HG03460 (cell line): ENCODE results near the gene EMP1.

Experiments used
- ATAC-seq: cut with Tn5 transposase; IDR thresholded peaks from one replicate; pipeline ENCODE4 v1.9.1; 2021; ENCODE audit not compliant: unreplicated experiment

Gene EMP1

DNA sequence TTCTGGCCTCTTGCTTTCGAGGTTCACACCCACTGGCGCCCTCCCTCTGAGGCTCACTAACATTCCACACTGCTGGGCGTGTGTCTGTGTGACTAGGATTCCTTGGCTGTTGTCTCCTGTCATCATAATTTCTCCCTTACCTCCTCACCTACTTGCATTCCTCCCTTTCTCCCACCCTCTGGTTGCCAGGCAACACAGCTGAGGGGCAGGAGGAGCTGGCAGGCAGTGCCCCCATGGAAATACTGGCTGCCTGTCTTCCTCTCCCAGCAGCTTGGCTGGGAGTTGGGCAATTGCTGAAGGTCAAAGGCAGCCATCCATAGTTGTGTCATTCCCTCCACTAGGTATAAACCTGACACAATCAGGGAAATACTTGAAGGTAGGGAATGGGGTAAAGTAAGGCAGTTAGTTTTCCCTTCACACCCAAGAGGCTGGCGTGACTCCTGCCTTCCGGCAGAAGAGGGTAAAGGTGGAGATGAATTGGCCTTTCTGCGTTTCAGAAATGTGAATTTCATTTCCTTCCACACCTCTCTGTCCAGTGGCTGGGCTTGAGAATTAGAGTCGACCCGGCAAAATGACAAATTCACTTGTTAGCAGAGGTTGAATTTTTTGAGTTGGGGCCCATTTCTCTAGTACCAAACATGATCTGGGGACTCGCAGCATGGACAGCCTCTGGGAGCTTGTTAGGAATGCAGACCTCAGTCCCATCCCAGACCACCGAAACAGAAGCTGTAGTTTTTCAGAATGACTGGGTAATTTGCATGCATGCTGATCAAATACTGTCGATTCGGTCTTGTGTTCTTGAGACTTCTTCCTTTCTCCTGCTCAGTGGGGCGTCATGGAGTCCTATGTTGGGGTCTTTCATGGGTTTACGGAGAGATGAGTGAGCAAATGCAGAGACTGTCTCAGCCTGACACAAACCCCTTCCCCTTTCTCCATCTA is 24.3 kb upstream of the EMP1 start:
- no peak for ATAC-seq

DNA sequence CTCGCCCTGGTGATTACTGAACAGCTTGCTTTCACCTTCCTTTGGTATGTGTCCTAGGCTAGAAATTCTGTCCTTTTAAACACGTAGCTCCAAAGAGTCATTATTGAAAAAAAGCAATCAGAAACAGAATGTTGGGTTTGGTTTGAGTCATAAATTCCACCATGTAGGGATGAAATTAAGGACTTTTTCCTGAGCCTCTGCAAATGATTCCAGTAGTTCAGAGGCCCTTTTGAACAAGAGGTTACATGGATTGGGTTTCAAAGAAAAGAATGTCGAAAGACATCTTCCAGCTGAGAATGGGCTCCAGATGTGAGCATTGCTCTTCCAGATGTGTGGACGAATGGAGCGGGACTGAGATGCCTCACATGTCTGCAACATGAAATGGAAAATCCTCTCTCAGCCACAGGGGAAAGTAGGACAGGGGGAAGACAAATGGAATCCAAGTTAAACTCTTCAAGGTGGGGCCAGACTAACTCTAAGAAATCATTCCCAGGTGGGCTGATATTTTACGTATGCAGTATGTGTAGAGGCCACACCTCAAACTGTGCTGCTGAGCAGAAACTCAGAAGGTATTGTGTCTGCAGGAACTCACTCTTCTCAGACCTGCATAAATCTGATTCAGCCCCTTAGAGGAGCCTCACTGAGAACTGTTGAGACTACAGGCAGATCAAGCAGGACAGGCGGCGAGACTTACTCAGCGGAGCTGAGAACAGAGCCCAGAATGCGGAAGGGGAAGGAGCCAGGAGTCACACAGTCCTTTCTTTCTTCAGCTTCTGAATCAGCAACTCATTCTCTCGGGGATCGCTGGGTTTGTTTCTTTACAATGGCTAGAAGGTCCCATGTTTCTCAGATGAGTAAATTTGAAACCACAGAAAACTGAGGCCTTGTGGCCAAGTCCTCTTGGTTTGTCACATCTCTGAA is 23.3 kb upstream of the EMP1 start:
- ATAC-seq = peak; percentile 97

DNA sequence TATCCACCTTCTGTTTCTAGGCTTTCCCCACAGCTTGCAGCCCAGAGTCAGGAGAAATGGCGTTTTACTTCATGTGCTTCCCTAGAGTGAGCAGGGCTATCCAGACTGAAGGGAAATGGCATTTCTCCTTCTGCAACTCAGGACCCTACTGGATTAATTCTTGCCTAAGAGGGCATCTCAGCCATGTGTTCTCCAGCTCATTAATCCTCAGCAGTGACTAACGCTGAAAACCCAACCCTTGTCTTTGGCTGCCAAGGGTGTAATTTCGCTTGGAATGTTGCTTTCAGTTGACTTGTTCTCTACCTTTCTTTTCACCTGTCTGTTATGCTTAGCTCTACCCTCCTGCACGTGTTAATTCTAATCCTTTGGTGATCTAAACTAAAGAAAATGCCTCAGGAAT is 21.0 kb upstream of the EMP1 start:
- no peak for ATAC-seq

DNA sequence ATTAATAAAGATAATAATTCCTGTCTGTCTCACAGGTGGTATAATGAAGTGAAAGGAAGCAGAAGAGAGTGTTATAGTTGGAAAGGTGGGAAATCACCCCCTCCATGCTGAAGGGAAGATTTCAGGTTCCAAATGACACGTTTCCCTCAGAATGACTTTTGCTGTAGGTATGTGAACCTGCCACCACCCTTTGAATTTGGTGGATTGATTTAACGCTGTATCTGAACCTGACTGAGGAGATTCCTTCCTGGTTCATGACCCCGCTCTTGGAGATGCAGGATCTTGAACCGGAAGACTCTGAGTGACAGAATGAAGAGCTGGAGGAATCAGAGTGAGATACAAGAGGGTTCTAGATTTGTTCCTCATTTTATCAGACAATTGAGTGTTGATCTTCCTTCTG is 20.3 kb upstream of the EMP1 start:
- ATAC-seq = no peak

DNA sequence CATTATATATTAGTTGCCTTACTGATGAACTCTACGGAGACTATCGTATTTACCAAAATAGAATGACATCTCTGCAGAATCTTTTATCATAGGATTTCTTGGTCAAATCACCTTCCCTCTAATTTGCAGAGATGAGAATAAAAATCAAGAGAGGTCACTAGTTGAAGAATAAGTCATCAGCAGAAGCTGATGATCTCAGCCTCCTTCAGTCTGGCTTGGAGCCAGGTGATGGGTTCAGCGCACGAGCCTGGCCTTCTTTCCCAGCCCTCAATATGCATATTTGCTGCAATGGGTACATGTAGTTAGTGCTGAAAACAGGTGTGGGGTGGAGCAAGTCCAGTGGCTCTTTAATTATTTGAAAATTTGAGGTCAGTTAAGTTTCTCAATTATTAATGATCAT is 19.2 kb upstream of the EMP1 start:
- ATAC-seq = no peak

- no peak for ATAC-seq
Measured at GRCh38 chr12:13177906-13178305, 18.6 kb upstream of the EMP1 start.

DNA sequence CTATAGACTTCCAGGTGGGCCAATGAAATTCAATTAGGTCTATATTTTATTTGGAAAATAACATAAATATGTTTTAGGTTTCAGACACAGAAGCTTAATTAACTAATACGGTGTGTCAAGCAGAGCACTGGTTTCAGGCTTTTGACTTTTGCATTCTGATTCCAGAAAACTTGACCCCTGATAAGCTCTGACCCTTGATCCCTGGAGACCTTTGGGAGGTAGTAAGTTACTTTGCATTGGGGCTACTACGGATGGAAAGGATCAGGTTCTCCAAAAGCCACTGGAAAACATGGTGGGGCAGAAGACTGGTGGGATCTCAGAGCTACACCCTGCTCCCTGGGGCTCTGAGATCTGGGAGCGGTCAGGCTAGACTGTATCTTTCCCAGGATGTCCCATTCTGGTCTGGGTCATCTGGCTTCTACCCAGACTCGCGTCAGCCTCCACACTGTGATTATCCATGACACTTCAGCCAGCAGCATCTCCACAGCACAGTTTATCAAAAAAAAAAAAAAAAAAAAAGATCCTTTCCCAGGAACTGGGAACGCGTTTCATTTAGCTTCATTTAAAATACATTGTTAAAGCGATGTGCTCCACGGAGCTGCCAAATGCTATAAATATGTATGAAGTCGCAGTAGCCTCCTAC is 17.8 kb upstream of the EMP1 start:
- no peak for ATAC-seq

DNA sequence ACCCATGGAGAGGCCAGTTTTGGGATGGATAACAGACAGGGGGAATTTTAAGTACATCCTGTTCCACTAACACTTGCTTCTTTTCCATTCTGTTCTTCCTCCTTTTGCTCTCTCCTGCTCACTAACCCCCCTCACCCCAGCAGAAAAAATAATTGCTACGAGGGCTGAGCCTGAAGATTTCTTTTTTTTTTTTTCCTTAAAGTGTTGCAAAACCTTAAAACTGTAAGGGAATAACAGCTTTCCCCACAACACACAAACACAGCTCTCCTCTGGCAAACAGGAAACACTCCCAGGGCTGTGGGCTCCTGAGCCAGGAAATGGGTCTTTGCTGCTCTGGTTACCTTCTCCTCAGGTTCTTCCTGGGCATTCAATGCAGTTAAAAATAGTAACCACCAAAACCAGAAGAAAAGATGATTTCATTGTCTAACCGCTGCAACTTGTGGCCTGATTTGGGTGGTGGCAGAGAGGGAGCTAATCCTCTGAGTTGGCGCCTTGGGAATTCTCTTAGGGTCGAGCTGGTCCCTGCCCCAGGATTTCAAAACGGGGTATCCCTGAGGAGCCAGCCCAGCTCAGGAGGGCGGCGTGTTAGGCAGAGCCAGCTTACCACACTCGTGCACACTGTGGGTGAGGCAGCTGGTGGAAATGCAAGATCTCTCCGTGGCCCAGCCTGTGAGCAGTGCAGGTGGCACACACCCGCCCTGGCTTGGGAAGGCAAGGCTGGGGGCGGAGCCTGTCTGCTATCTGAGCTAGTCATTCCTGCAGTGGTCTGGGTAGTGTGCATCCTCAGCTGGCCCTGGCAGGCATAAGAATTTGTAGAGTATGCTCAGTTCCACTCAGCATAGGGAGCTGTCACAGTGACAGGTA is 17.1 kb upstream of the EMP1 start:
- no peak for ATAC-seq

DNA sequence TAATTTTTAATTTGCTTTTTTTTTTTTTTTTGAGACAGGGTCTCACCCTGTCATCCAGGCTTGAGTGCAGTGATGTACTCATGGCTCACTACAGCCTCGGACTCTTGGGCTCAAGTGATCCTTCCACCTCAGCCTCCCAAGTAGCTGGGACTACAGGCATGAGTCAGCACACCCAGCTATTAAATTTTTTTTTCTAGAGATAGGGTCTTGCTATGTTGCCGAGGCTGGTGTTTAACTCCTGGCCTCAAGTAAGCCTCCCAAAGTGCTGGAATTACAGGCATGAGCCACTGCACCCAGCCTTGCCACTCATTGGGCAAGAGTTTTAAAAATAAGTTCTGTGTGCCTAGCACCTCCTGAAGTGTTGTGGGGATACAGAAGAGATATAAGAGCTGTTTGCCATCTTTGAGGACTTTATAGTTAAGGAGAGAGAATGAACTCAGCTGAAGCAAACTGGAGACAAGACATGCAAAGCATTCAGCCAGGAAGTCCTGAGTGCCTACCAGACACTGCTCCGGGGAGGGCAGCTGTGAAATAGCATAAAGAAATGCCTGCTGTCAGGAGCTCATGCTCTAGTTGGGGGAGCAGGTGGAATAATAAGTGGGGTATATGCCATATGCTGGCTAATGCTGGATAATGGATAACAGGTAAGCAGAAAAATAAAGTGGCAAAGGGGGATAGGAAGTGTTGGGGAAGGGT is 15.0 kb upstream of the EMP1 start:
- no peak for ATAC-seq

DNA sequence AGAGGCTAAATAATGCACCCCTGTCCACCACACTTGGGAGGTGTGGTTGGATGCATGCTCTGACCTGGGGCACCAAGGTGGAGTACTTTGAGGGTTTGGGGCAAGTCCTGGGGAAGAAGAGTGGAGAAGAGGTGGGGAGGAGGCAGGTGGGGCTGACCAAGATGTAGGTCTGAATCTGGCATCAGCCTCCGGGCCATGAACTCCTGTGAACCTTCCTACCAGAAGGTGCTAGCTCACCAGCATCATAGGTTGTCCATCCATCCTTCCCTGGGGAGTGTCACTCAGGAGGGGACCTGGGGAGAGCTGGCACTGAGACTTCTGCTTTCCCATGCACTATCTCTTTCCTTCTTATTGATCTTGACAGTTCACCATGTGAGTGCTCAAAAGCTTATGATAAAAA is 13.6 kb upstream of the EMP1 start:
- ATAC-seq = no peak

- ATAC-seq = no peak
Measured at GRCh38 chr12:13183620-13184019, 12.9 kb upstream of the EMP1 start.

DNA sequence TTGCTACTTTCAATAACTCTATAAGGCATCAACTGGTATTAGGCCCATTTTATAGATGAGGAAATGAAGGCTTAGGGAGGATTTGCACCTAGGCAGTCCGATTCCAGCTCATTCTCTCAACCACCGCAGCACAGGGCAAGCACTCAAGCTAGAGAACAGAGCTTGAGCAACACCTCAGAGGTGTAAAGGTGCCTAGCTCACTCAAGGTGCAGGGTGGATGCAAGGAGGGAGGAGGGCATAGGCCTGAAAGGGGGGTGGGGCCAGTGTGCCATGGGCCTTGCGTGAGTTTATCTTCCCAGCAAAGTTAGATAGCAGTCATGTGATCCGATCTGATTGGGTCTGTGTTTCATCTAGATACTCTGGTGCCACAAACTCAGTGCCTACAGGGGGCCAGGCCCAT is 10.2 kb upstream of the EMP1 start:
- ATAC-seq = no peak

DNA sequence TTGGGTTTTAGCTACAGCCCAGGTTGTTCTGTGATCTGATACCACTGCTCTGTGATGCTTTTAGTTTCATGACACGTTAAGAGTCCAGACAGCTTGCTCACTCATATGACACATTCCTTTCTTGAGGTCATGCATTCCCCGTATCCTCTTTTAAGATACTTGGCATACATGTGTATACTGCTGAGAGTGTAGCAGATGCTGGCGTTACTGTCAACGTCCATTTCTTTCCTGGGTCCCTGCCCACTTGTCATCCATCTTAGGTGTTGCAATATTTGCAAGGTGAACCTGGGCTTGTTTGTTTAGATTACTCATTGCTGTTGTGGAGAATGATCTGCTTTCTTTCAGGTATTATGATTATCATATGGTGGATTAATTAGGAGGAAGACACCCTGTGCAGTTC is 9.1 kb upstream of the EMP1 start:
- no peak for ATAC-seq

DNA sequence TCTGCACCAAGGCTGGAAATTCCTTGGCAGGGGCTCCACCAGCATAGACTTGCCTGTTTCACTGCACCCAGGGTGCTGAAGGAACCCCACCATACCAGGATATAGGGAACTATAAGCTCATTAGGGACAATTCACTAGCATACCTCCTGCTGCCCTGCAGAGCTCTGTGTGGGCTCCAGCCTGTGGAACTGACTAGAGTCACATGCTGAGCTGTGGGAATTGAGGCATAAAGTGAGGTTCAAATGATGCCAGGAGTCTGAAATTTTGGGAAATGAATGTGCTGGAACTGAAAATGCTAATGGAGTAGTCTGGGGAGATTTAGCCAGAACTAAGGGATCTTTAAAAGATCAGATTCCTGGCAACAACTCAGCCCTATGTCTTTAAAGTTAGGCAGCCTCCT is 7.3 kb upstream of the EMP1 start:
- no peak for ATAC-seq

DNA sequence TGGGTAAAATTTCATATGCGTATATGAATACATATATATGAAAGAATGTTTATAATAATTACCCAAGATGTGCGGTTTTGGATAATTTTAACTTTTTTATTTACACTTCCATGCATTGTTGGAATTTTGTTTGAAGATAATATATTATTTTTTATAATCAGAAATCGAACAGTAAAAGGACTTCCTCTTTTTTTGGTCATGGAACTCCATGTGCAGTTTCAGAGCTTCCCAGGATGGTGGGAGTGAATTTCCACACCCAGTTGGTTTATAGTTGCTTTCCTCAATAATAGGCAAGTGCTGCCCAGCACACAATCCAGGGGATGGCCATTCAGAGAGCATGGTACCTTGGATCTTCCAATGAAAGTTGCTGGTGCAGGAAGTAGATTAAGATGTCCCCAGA is 6.3 kb upstream of the EMP1 start:
- no peak for ATAC-seq

DNA sequence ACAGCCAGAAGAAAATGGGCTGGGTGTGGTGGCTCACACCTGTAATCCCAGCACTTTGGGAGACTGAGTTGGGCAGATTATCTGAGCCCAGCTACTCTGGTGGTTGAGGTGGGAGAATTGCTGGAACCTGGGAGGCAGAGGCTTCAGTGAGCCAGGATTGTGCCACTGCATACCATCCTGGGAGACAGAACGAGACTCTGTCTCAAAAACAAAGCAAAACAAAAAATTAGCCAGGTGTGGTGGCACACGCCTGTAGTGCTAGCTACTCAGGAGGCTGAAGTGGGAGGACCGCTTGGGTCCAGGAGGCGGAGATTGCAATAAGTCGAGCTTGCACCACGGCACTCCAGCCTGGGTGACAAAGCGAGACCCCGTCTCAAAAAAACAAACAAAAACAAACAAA is 3.8 kb upstream of the EMP1 start:
- ATAC-seq = no peak

- ATAC-seq = no peak
Measured at GRCh38 chr12:13193505-13194231, 2.9 kb upstream of the EMP1 start.

- no peak for ATAC-seq
Measured at GRCh38 chr12:13194401-13195110, 2.0 kb upstream of the EMP1 start.

DNA sequence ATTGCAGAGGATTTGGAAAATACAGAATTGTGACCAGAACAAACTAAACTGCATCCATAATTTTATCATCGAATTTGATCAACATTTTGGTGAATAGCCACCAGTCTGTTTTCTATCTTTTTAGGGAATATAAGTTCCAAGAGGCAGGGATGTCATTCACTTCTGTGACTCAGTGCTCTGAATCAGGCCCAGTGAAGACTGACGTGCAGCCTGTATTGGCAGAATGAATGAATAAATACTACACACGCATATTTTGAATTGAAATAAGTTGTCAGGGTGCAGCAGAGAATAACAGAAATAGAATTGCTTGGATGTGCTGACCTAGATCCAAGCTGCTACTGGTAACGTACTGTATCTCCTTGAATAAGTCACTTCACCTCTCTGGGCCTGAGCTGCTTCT is 1.3 kb upstream of the EMP1 start:
- no peak for ATAC-seq
